MM.1S (cell line): ENCODE data around the gene SPACA5.

Source experiments
- DNase-seq: peaks from one replicate; pipeline ENCODE4 v3.0.0-alpha.2; 2015
- H2AFZ ChIP-seq: fragments of 300-600 bp; sonication (generic); 2 replicates; pipeline ENCODE4 v1.6.0; 2016; ENCODE audit warnings: antibody characterized with exemption, low read length
- H3F3A ChIP-seq: fragments of 300-600 bp; sonication (generic); 2 replicates; pipeline ENCODE4 v1.6.1; 2016; ENCODE audit warnings: mild to moderate bottlenecking, antibody characterized with exemption, low read length, moderate library complexity, mixed read lengths; ENCODE audit not compliant: insufficient read depth
- H3K27ac ChIP-seq: fragments of 300-600 bp; sonication (generic); 2 replicates; pipeline ENCODE4 v1.5.1; 2016; ENCODE audit warnings: mild to moderate bottlenecking, low read length
- H3K27me3 ChIP-seq: fragments of 300-600 bp; sonication (generic); replicated peaks from 2 replicates; pipeline ENCODE4 v1.6.0; 2016; ENCODE audit warnings: low read length; ENCODE audit not compliant: insufficient read depth
- H3K36me3 ChIP-seq: fragments of 300-600 bp; sonication (generic); replicated peaks from 2 replicates; pipeline ENCODE4 v1.6.1; 2016; ENCODE audit warnings: mild to moderate bottlenecking, low read length, mixed read lengths; ENCODE audit not compliant: insufficient read depth
- H3K4me1 ChIP-seq: fragments of 300-600 bp; sonication (generic); 2 replicates; pipeline ENCODE4 v1.6.1; 2016; ENCODE audit warnings: low read length, mixed read lengths
- H3K4me2 ChIP-seq: fragments of 300-600 bp; sonication (generic); 2 replicates; pipeline ENCODE4 v1.6.0; 2016; ENCODE audit warnings: low read depth, low read length
- H3K4me3 ChIP-seq: fragments of 300-600 bp; sonication (generic); 2 replicates; pipeline ENCODE4 v1.5.1; 2016; ENCODE audit warnings: low read length, mixed read lengths
- H3K79me2 ChIP-seq: fragments of 300-600 bp; sonication (generic); 2 replicates; pipeline ENCODE4 v1.6.1; 2016; ENCODE audit warnings: mixed run types, low read length, mixed read lengths
- H3K9ac ChIP-seq: fragments of 300-600 bp; sonication (generic); 2 replicates; pipeline ENCODE4 v1.6.1; 2016; ENCODE audit warnings: low read length, mixed read lengths
- H3K9me2 ChIP-seq: fragments of 300-600 bp; sonication (generic); replicated peaks from 2 replicates; pipeline ENCODE4 v1.6.1; 2016; ENCODE audit warnings: mild to moderate bottlenecking, low read length, mixed read lengths; ENCODE audit not compliant: insufficient read depth
- H3K9me3 ChIP-seq: fragments of 300-600 bp; sonication (generic); replicated peaks from 2 replicates; pipeline ENCODE4 v1.6.1; 2016; ENCODE audit warnings: mild to moderate bottlenecking, low read length, mixed read lengths; ENCODE audit not compliant: insufficient read depth
- H4K20me1 ChIP-seq: fragments of 300-600 bp; sonication (generic); 2 replicates; pipeline ENCODE4 v1.6.1; 2016; ENCODE audit warnings: mild to moderate bottlenecking, low read length, moderate library complexity, mixed read lengths; ENCODE audit not compliant: insufficient read depth
- CTCF ChIP-seq: fragments of 300-600 bp; sonication (generic); IDR thresholded peaks from 2 replicates; pipeline ENCODE4 v1.5.1; 2016; ENCODE audit warnings: antibody characterized with exemption, low read length, mixed read lengths
- EZH2 ChIP-seq: fragments of 300-600 bp; sonication (generic); optimal IDR thresholded peaks from 2 replicates; pipeline ENCODE3; 2017; ENCODE audit warnings: low read depth, mild to moderate bottlenecking, antibody characterized with exemption, low read length, mixed read lengths
- EZH2phosphoT487 ChIP-seq: fragments of 300-600 bp; sonication (generic); IDR thresholded peaks from 2 replicates; pipeline ENCODE4 v1.6.1; 2018; ENCODE audit warnings: antibody characterized with exemption, low read length

SPACA5 gene

GRCh38 chrX:48021026-48021900 lies 14.5 kb downstream of the SPACA5 start:
- Histone ChIP-seq H3K4me3 (peak overlapping the region; percentile 86), H2AFZ (peak overlapping the region; percentile 91), H3K9ac (peak overlapping the region; percentile 99), H3K36me3 (no peaks in the 10 kb centered on the region), H3K27me3 (no peaks in the 10 kb centered on the region), H3K9me3 (no peaks in the 10 kb centered on the region), H3K27ac (peak overlapping the region; percentile 77), H3K4me1 (peaks cover 6% of the 10 kb centered on the region; the same call in 1 of the 2 replicates), H3K79me2 (no peaks in the 10 kb centered on the region), H3F3A (no peaks in the 10 kb centered on the region), H4K20me1 (no peaks in the 10 kb centered on the region), H3K4me2 (peak overlapping the region; percentile 69), H3K9me2 (no peaks in the 10 kb centered on the region)
- peak; percentile 60 for DNase-seq
- TF ChIP-seq EZH2 (no peak), CTCF (no peak), EZH2phosphoT487 (no peak)

GRCh38 chrX:48022100-48022499 lies 15.3 kb downstream of the SPACA5 start:
- Histone ChIP-seq H2AFZ (peak overlapping the region; percentile 91; the same call in 1 of the 2 replicates), H3K27ac (no peak overlapping the region), H3K9ac (no peak overlapping the region), H4K20me1 (no peaks in the 10 kb centered on the region), H3K4me3 (no peak overlapping the region), H3K4me2 (peak overlapping the region; percentile 69), H3K9me2 (no peaks in the 10 kb centered on the region), H3K36me3 (no peaks in the 10 kb centered on the region), H3K4me1 (peaks cover 6% of the 10 kb centered on the region; the same call in 1 of the 2 replicates), H3K27me3 (no peaks in the 10 kb centered on the region), H3F3A (no peaks in the 10 kb centered on the region), H3K79me2 (no peaks in the 10 kb centered on the region), H3K9me3 (no peaks in the 10 kb centered on the region)
- TF ChIP-seq CTCF = no peak
- TF ChIP-seq EZH2phosphoT487 = no peak
- no peak for TF ChIP-seq EZH2
- no peak for DNase-seq

GRCh38 chrX:48022738-48023137 lies 15.9 kb downstream of the SPACA5 start:
- TF ChIP-seq CTCF (no peak), EZH2 (no peak), EZH2phosphoT487 (no peak)

More at GRCh38 chrX:48022738-48023137, 15.9 kb downstream of the SPACA5 start:
- Histone ChIP-seq H3K4me2 (no peak overlapping the region), H3K4me1 (peaks cover 6% of the 10 kb centered on the region; the same call in 1 of the 2 replicates), H4K20me1 (no peaks in the 10 kb centered on the region), H3K27ac (no peak overlapping the region), H3F3A (no peaks in the 10 kb centered on the region), H3K4me3 (no peak overlapping the region), H3K79me2 (no peaks in the 10 kb centered on the region), H3K9me2 (no peaks in the 10 kb centered on the region), H3K9ac (no peak overlapping the region), H3K27me3 (no peaks in the 10 kb centered on the region), H3K36me3 (no peaks in the 10 kb centered on the region), H2AFZ (no peak overlapping the region), H3K9me3 (no peaks in the 10 kb centered on the region)
- DNase-seq = no peak
